T-helper 17 cell (primary cell): ENCODE data around the gene F5. TPM values are rescaled to one million over a fixed set of nuclear protein-coding genes. Genes with fewer than 3 reads are reported as not detected.
"Not testable (repeated sequence)": the region's sequence is repeated elsewhere in the genome, so short reads cannot be mapped to it uniquely, and the experiment has no call there.

Experiments
- ATAC-seq: fragments of 150-1000 bp; cut with Tn5 transposase; 2 replicates; pipeline ENCODE4 v1.10.0; 2021; ENCODE audit warnings: mild to moderate bottlenecking, moderate library complexity
- DNase-seq, 3 donors: peaks; one replicate each; pipeline versions ENCODE4 v3.0.0 to v3.0.0-alpha.2; 2020 to 2021
- H3K9me3 ChIP-seq: one replicate; pipeline ENCODE4 v1.7.0; 2013; ENCODE audit warnings: low read length, mild to moderate bottlenecking; ENCODE audit not compliant: control insufficient read depth, poor library complexity, severe bottlenecking
- H3K27ac Mint-ChIP-seq: one replicate; pipeline ENCODE4 v1.8.0; 2022; ENCODE audit warnings: mild to moderate bottlenecking, moderate library complexity, mixed read lengths
- H3K27me3 Mint-ChIP-seq: one replicate; pipeline ENCODE4 v1.8.0; 2022; ENCODE audit warnings: mixed read lengths
- H3K36me3 Mint-ChIP-seq: one replicate; pipeline ENCODE4 v1.8.0; 2022; ENCODE audit warnings: low read depth, mixed read lengths
- H3K4me1 Mint-ChIP-seq: one replicate; pipeline ENCODE4 v1.8.0; 2022; ENCODE audit warnings: mild to moderate bottlenecking, mixed read lengths
- H3K4me3 Mint-ChIP-seq: one replicate; pipeline ENCODE4 v1.8.0; 2022; ENCODE audit warnings: mild to moderate bottlenecking, moderate library complexity, mixed read lengths
- total RNA-seq, 4 donors: library from RNA in 2 of 4; stranded (reverse) in 2 of 4; gene quantifications; one replicate each; pipeline ENCODE4 v1.2.3 and lab custom pipeline; 2022 to 2026

The F5 gene
- total RNA-seq, 2 donors from 2014 or later = 24.3 to 33.0 TPM

- no peaks in the 10 kb centered on the region for H3K27me3 Mint-ChIP-seq
- H3K36me3 Mint-ChIP-seq = no peaks in the 10 kb centered on the region
- peaks cover 13% of the 10 kb centered on the region for H3K4me1 Mint-ChIP-seq
- no peak overlapping the region for H3K27ac Mint-ChIP-seq
- no peak overlapping the region for H3K4me3 Mint-ChIP-seq
- ATAC-seq (no peak), DNase-seq (no peak)
- no peaks in the 10 kb centered on the region for H3K9me3 ChIP-seq
Measured at GRCh38 chr1:169507413-169507812, 78.9 kb downstream of the F5 start.

GRCh38 chr1:169503601-169504000, 82.7 kb downstream of the F5 start:
- DNase-seq, H3K27me3 Mint-ChIP-seq, H3K27ac Mint-ChIP-seq, H3K4me3 Mint-ChIP-seq, ATAC-seq, H3K36me3 Mint-ChIP-seq, H3K9me3 ChIP-seq, H3K4me1 Mint-ChIP-seq: not testable (repeated sequence)

GRCh38 chr1:169499807-169500206, 86.5 kb downstream of the F5 start:
- ATAC-seq = no peak
- H3K4me3 Mint-ChIP-seq = no peak overlapping the region
- peaks cover 2% of the 10 kb centered on the region for H3K4me1 Mint-ChIP-seq
- peaks cover 27% of the 10 kb centered on the region for H3K27me3 Mint-ChIP-seq
- H3K9me3 ChIP-seq = no peaks in the 10 kb centered on the region
- no peak for DNase-seq
- H3K36me3 Mint-ChIP-seq = peaks cover 13% of the 10 kb centered on the region
- H3K27ac Mint-ChIP-seq = no peak overlapping the region

GRCh38 chr1:169497317-169497716, 89.0 kb downstream of the F5 start:
- no peak overlapping the region for H3K27ac Mint-ChIP-seq

GRCh38 chr1:169495916-169496315, 90.4 kb downstream of the F5 start:
- DNase-seq (no peak), ATAC-seq (no peak)
- Mint-ChIP-seq H3K4me3 (no peak overlapping the region), H3K4me1 (peaks cover 2% of the 10 kb centered on the region), H3K36me3 (peaks cover 13% of the 10 kb centered on the region), H3K27ac (no peak overlapping the region), H3K27me3 (peaks cover 55% of the 10 kb centered on the region)
- no peaks in the 10 kb centered on the region for H3K9me3 ChIP-seq

More at GRCh38 chr1:169497317-169497716, 89.0 kb downstream of the F5 start:
- peaks cover 13% of the 10 kb centered on the region for H3K36me3 Mint-ChIP-seq
- no peak overlapping the region for H3K4me3 Mint-ChIP-seq
- no peak for ATAC-seq
- peaks cover 2% of the 10 kb centered on the region for H3K4me1 Mint-ChIP-seq
- no peaks in the 10 kb centered on the region for H3K9me3 ChIP-seq
- H3K27me3 Mint-ChIP-seq = peaks cover 52% of the 10 kb centered on the region
- DNase-seq = no peak

GRCh38 chr1:169495046-169495775, 91.1 kb downstream of the F5 start:
- H3K27me3 Mint-ChIP-seq = peaks cover 55% of the 10 kb centered on the region
- ATAC-seq (no peak), DNase-seq (no peak)
- no peaks in the 10 kb centered on the region for H3K9me3 ChIP-seq
- H3K4me1 Mint-ChIP-seq = peaks cover 2% of the 10 kb centered on the region
- H3K27ac Mint-ChIP-seq = no peak overlapping the region
- H3K4me3 Mint-ChIP-seq = no peak overlapping the region
- H3K36me3 Mint-ChIP-seq = peaks cover 11% of the 10 kb centered on the region

GRCh38 chr1:169494343-169494742, 91.9 kb downstream of the F5 start:
- Mint-ChIP-seq H3K4me1 (peaks cover 2% of the 10 kb centered on the region), H3K27me3 (peaks cover 50% of the 10 kb centered on the region)

GRCh38 chr1:169493251-169493650, 93.0 kb downstream of the F5 start:
- Mint-ChIP-seq H3K4me3 (no peak overlapping the region), H3K27me3 (peaks cover 49% of the 10 kb centered on the region), H3K27ac (no peak overlapping the region), H3K36me3 (peaks cover 6% of the 10 kb centered on the region), H3K4me1 (peaks cover 2% of the 10 kb centered on the region)
- no peak for DNase-seq
- no peak for ATAC-seq
- H3K9me3 ChIP-seq = no peaks in the 10 kb centered on the region

More at GRCh38 chr1:169494343-169494742, 91.9 kb downstream of the F5 start:
- Mint-ChIP-seq H3K4me3 (no peak overlapping the region), H3K27ac (no peak overlapping the region), H3K36me3 (peaks cover 6% of the 10 kb centered on the region)
- no peak for ATAC-seq
- no peaks in the 10 kb centered on the region for H3K9me3 ChIP-seq
- DNase-seq = no peak

- no peak for DNase-seq
- peak overlapping the region; percentile 2 for H3K27ac Mint-ChIP-seq
Measured at GRCh38 chr1:169491845-169492281, 94.4 kb downstream of the F5 start.

GRCh38 chr1:169488157-169488556, 98.1 kb downstream of the F5 start:
- ATAC-seq = no peak
- no peak for DNase-seq
- Mint-ChIP-seq H3K27ac (no peak overlapping the region), H3K4me3 (no peak overlapping the region), H3K36me3 (peaks cover 4% of the 10 kb centered on the region), H3K27me3 (peaks cover 27% of the 10 kb centered on the region), H3K4me1 (peaks cover 24% of the 10 kb centered on the region)
- H3K9me3 ChIP-seq = no peaks in the 10 kb centered on the region

More at GRCh38 chr1:169491845-169492281, 94.4 kb downstream of the F5 start:
- H3K4me1 Mint-ChIP-seq = peaks cover 2% of the 10 kb centered on the region
- H3K4me3 Mint-ChIP-seq = no peak overlapping the region
- no peak for ATAC-seq
- no peaks in the 10 kb centered on the region for H3K36me3 Mint-ChIP-seq
- H3K27me3 Mint-ChIP-seq = peaks cover 57% of the 10 kb centered on the region
- H3K9me3 ChIP-seq = no peaks in the 10 kb centered on the region

- peaks cover 21% of the 10 kb centered on the region for H3K27me3 Mint-ChIP-seq
- H3K4me3 Mint-ChIP-seq = no peak overlapping the region
- no peak for DNase-seq
- peaks cover 4% of the 10 kb centered on the region for H3K36me3 Mint-ChIP-seq
- H3K27ac Mint-ChIP-seq = no peak overlapping the region
- ATAC-seq = no peak
- H3K4me1 Mint-ChIP-seq = peaks cover 27% of the 10 kb centered on the region
- no peaks in the 10 kb centered on the region for H3K9me3 ChIP-seq
Measured at GRCh38 chr1:169487561-169487960, 98.7 kb downstream of the F5 start.

- no peak overlapping the region for H3K27ac Mint-ChIP-seq
- no peaks in the 10 kb centered on the region for H3K9me3 ChIP-seq
- DNase-seq (no peak), ATAC-seq (no peak)
- peaks cover 4% of the 10 kb centered on the region for H3K36me3 Mint-ChIP-seq
- peaks cover 17% of the 10 kb centered on the region for H3K27me3 Mint-ChIP-seq
- peak overlapping the region; percentile 98 for H3K4me3 Mint-ChIP-seq
- peaks cover 27% of the 10 kb centered on the region for H3K4me1 Mint-ChIP-seq
Measured at GRCh38 chr1:169487133-169487532, 99.1 kb downstream of the F5 start.

- H3K27ac Mint-ChIP-seq = peak overlapping the region; percentile 91
- no peak for DNase-seq
- ATAC-seq = no peak
- H3K27me3 Mint-ChIP-seq = peaks cover 15% of the 10 kb centered on the region
- peaks cover 4% of the 10 kb centered on the region for H3K36me3 Mint-ChIP-seq
- peak overlapping the region; percentile 98 for H3K4me3 Mint-ChIP-seq
- peaks cover 27% of the 10 kb centered on the region for H3K4me1 Mint-ChIP-seq
- H3K9me3 ChIP-seq = no peaks in the 10 kb centered on the region
Measured at GRCh38 chr1:169486281-169487051, 99.8 kb downstream of the F5 start.
